Occipital lobe (tissue), 2 donors: ENCODE data around the gene HOMEZ. TPM values are rescaled to one million over a fixed set of nuclear protein-coding genes. Genes with fewer than 3 reads are reported as not detected.
"Not testable (repeated sequence)": the region's sequence is repeated elsewhere in the genome, so short reads cannot be mapped to it uniquely, and the experiment has no call there.

Experiments used
- DNase-seq: peaks from one replicate; lab custom pipeline; 2025; lab: John Stamatoyannopoulos, UW
- total RNA-seq: library from RNA; depleted of rRNA; stranded (reverse); fragments of >200 nt; gene quantifications from one replicate; pipeline ENCODE4 v1.2.3, GENCODE V29; 2014

The HOMEZ gene
- total RNA-seq, 1 donor from 2014 or later = 2.5 TPM

DNA sequence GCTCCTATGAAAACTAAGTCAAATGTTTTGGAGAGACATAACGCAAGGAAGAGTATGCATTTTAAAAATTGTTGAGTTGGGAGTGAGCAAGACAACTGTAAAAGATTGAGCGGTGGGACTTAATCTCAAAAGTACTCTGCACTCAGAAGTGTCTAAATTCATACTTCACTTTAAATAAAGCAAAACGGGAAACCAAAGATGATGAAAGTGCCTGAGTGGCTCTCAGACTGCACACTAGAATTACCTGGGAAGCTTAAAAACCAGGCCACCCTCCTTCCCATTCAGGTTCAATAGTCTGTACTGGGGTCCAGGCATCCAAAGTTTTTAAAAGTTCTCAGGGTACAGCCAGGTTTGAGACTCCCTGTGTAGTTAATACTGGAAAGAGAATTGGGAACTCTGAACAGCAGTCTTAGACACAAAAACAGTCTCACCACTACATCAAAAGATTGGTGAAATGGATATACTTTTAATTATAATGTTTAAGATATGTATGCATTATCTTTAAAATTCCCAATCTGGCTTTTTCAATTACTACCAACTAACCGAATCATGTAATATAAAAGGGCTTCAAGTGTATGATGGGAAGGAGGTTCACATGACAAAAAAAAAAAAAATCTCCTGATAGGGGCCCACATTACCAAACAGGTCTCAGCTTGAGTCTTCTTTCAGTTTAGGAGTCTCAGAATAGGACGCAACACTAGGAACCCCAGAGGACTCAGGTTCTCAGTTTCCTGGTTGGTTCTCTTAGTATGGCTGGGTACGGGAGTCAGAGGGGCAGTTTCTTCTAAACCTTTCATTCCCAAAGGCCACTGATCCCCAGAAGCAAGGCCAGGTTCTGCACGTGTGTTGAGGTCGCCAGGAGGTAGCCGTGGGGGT, 1.0 kb downstream of the HOMEZ start:
- DNase-seq = no peak

GRCh38 chr14:23281247-23281646, 4.7 kb downstream of the HOMEZ start:
- DNase-seq = no peak

GRCh38 chr14:23277928-23278327, 8.0 kb downstream of the HOMEZ start:
- not testable (repeated sequence) for DNase-seq

DNA sequence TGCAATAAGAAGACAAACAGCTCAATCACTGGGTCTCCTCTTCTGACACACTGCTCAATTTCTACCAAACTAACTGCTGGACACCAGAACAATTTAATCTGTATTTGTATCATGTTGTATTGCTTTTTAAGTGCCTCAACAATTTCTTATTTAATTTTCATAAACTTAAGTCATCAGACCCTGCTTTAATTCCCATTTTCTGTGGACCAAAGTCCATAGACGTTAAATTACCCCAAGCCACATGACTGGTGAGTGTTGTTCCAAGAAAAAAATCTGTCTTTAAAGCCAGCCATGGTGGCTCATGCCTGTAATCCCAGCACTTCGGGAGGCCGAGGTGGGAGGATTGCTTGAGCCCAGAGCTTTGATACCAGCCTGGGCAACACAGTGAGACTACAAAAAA, 8.7 kb downstream of the HOMEZ start:
- DNase-seq = no peak

GRCh38 chr14:23275412-23275811, 10.5 kb downstream of the HOMEZ start:
- no peak for DNase-seq

GRCh38 chr14:23269193-23269592, 16.7 kb downstream of the HOMEZ start:
- no peak for DNase-seq

- not testable (repeated sequence) for DNase-seq
These were observed 25.1 kb downstream of the HOMEZ start for GRCh38 chr14:23260849-23261248.

DNA sequence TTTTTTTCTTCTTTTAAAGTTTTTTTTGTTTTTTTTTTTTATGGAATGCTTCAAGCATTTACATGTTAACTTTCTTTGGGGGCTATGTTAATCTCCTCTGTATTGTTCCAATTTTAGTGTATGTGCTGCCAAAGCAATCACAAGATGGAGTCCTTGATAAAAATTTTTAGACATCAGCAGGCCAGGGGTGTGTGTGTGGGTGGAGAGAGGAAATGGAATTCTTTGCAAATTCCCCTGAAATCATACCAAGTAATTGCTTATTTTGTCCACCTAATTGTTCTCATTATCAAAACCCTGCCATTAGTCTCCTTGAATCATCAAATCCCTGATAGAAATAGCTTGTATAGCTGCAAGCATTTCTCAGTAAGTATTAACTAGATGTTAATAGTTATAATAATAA, 26.5 kb downstream of the HOMEZ start:
- DNase-seq = no peak

DNA sequence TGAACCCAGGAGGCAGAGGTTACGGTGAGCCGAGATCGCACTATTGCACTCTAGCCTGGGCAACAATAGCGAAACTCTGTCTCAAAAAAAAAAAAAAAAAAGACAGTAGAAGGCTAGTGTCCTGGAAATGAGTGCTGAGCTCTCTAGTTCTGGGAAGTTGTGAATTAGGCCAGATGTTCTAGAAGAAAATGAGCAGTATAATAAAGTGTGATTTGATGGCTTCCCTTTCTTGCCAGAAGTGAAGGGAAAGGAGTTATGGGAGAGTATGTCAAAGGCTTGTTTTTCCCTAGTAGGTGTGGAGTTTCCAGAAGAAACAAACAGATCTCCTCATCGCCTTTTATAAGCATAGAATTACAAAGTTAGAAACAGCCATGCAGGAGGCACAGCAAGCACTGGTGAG, 27.7 kb downstream of the HOMEZ start:
- no peak for DNase-seq

GRCh38 chr14:23252420-23253333, 33.3 kb downstream of the HOMEZ start:
- no peak for DNase-seq

GRCh38 chr14:23252006-23252405, 33.9 kb downstream of the HOMEZ start:
- DNase-seq = no peak

GRCh38 chr14:23249824-23250223, 36.1 kb downstream of the HOMEZ start:
- no peak for DNase-seq

DNA sequence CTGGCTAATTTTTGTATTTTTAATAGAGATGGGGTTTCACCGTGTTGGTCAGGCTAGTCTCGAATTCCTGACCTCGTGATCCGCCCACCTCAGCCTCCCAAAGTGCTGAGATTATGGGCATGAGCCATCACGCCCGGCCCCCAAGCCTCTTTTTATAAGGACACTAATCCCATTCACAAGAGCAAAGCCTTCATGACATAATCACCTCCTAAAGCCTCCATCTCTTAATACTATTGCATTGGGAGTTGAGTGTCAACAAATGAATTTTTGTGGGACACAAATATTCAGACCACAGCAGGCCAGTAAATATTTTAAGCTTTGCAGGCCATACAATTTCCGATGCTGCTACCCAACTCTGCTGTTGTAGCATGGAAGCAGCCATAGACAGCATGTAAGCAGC, 37.3 kb downstream of the HOMEZ start:
- no peak for DNase-seq

- no peak for DNase-seq
These were observed 40.6 kb downstream of the HOMEZ start for GRCh38 chr14:23245282-23245681.

DNA sequence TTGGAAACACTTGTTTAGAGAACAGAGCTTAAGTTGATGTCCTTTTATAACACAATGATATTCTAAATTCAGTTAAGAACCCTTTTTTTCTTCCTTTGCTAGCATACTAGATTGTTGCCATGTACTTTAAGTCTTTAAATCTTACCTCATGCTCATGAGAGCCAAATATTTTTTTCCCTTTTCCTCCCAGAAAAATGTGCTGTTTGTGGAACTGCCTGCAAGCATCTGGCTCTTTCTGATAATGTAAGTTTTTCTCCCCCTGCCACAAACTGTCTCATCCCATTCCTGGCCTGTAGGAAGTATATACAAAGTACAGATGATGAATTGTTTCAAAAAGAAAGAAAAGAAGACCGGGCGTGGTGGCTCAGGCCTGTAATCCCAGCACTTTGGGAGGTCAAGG, 42.9 kb downstream of the HOMEZ start:
- DNase-seq = no peak

DNA sequence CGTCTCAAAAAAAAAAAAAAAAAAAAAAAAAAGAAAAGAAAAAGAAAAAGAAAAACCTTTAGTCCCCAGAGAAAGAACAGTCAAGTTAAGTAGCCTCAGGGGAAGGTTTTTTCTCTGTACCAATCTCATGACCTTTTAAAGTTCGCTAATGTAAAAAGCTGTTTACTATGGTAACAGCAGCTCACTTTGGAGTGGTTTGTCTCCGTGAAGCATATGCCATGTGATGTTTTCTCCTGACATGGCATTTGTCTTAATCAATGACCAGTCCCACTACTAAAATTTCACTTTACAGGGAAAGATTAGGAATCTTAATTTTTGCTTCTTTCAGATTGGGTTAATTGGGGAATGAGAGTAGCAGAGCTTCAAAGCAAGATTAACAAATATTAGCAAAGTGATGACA, 43.9 kb downstream of the HOMEZ start:
- DNase-seq = no peak

- DNase-seq = not testable (repeated sequence)
These were observed 44.7 kb downstream of the HOMEZ start for GRCh38 chr14:23241061-23241715.

- no peak for DNase-seq
These were observed 45.3 kb downstream of the HOMEZ start for GRCh38 chr14:23240661-23241060.

DNA sequence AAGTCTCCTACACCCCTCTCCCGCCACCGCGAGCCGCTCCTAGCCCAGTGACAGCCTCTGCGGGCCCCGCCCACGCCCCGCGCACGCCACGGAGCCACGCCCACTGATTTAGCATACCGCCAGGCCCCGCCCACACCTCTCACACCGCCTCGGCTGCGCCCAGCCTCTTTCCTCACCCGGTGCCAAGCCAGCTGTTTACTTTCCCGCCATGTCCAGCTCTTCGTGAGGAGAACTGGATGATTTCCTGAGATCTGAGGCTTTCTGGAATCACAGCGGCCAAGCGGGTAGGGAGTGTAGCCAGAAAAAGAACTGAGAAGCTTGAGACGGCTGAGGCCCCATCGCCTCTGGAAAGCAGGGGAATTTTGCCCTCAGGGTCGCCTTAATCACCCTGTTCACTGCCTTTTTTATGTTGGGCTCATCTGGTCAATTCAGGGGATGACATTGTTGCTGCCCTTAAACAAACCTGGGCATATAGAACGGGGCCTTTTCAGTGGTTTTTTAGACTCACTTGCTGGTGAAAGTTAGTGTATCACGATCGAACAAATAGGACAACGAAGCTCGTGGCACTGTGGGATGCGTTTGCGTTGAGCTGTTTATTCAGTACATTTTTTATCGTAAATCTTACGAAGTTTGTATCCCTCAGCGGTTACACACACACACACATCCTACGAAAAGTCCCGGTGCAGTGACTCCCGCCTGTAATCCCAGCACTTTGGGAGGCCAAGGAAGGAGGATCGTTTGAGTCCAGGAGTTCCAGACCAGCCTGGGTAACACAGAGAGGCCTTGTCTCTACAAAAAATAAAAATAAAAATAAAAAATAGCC, 47.9 kb downstream of the HOMEZ start, which contains the start of gene RNF212B:
RNF212B (plus strand) TSS at position 165 of the 823 bp plus-strand sequence. CDS start 2,410 bp downstream, outside the sequence.
- DNase-seq = peak; percentile 62

- not testable (repeated sequence) for DNase-seq
These were observed 53.6 kb downstream of the HOMEZ start for GRCh38 chr14:23232241-23232808.
